Progenitor cell of endocrine pancreas (in vitro differentiated cells): ENCODE data around the gene CADM1. TPM values are rescaled to one million over a fixed set of nuclear protein-coding genes. Genes with fewer than 3 reads are reported as not detected.

Source experiments
- DNase-seq: peaks from one replicate; pipeline ENCODE4 v3.0.0; 2021; ENCODE audit warnings: low spot score; ENCODE audit not compliant: unreplicated experiment
- H3K27ac Mint-ChIP-seq: 2 replicates; pipeline ENCODE4 v1.8.0; 2021; ENCODE audit warnings: mild to moderate bottlenecking, moderate library complexity, mixed read lengths
- H3K27me3 Mint-ChIP-seq: 2 replicates; pipeline ENCODE4 v1.8.0; 2021; ENCODE audit warnings: mixed read lengths
- H3K36me3 Mint-ChIP-seq: 2 replicates; pipeline ENCODE4 v1.8.0; 2022; ENCODE audit warnings: mixed read lengths; ENCODE audit not compliant: insufficient read depth
- H3K4me1 Mint-ChIP-seq: 2 replicates; pipeline ENCODE4 v1.8.0; 2021; ENCODE audit warnings: low read depth, mixed read lengths
- H3K4me3 Mint-ChIP-seq: 2 replicates; pipeline ENCODE4 v1.8.0; 2021; ENCODE audit warnings: low read depth, mild to moderate bottlenecking, moderate library complexity, mixed read lengths
- H3K9me3 Mint-ChIP-seq: 2 replicates; pipeline ENCODE4 v1.8.0; 2021; ENCODE audit warnings: low read depth, mixed read lengths
- CTCF ChIP-seq: fragments of 200-600 bp; sonication (generic); IDR thresholded peaks from one replicate; pipeline ENCODE4 v1.5.0; 2021; ENCODE audit warnings: antibody characterized with exemption, mild to moderate bottlenecking; ENCODE audit not compliant: unreplicated experiment
- total RNA-seq: library from RNA; stranded (reverse); gene quantifications from 2 replicates; pipeline ENCODE4 v1.2.1, GENCODE V29; 2021

The CADM1 gene
- total RNA-seq, 1 donor from 2014 or later = 147 TPM

GRCh38 chr11:115155978-115156377, 348.2 kb downstream of the CADM1 start:
- Mint-ChIP-seq H3K27ac (no peak overlapping the region), H3K4me3 (no peak overlapping the region), H3K9me3 (no peaks in the 10 kb centered on the region), H3K36me3 (no peaks in the 10 kb centered on the region), H3K27me3 (peaks cover 7% of the 10 kb centered on the region), H3K4me1 (peaks cover 8% of the 10 kb centered on the region)
- no peak for TF ChIP-seq CTCF
- no peak for DNase-seq

GRCh38 chr11:115155320-115155719, 348.9 kb downstream of the CADM1 start:
- no peak for TF ChIP-seq CTCF
- H3K36me3 Mint-ChIP-seq = no peaks in the 10 kb centered on the region
- peaks cover 7% of the 10 kb centered on the region for H3K27me3 Mint-ChIP-seq
- no peaks in the 10 kb centered on the region for H3K9me3 Mint-ChIP-seq
- H3K4me3 Mint-ChIP-seq = no peak overlapping the region
- H3K4me1 Mint-ChIP-seq = peaks cover 8% of the 10 kb centered on the region
- no peak overlapping the region for H3K27ac Mint-ChIP-seq
- DNase-seq = no peak

GRCh38 chr11:115154355-115154736, 349.9 kb downstream of the CADM1 start:
- Mint-ChIP-seq H3K27me3 (peaks cover 7% of the 10 kb centered on the region), H3K9me3 (no peaks in the 10 kb centered on the region), H3K36me3 (no peaks in the 10 kb centered on the region), H3K4me3 (no peak overlapping the region), H3K27ac (no peak overlapping the region), H3K4me1 (peaks cover 8% of the 10 kb centered on the region)
- no peak for TF ChIP-seq CTCF
- DNase-seq = no peak

- Mint-ChIP-seq H3K4me3 (no peak overlapping the region), H3K9me3 (no peaks in the 10 kb centered on the region), H3K36me3 (no peaks in the 10 kb centered on the region), H3K4me1 (peaks cover 8% of the 10 kb centered on the region), H3K27me3 (peaks cover 4% of the 10 kb centered on the region), H3K27ac (no peak overlapping the region)
- TF ChIP-seq CTCF = no peak
- DNase-seq = no peak
These were observed 350.4 kb downstream of the CADM1 start for GRCh38 chr11:115153731-115154354.

- H3K9me3 Mint-ChIP-seq = no peaks in the 10 kb centered on the region
- DNase-seq = no peak
- H3K36me3 Mint-ChIP-seq = no peaks in the 10 kb centered on the region
- peaks cover 2% of the 10 kb centered on the region for H3K27me3 Mint-ChIP-seq
- no peak overlapping the region for H3K4me3 Mint-ChIP-seq
- H3K27ac Mint-ChIP-seq = no peak overlapping the region
- H3K4me1 Mint-ChIP-seq = peaks cover 8% of the 10 kb centered on the region
- TF ChIP-seq CTCF = no peak
These were observed 351.1 kb downstream of the CADM1 start for GRCh38 chr11:115153135-115153534.
